Midbrain (tissue), 1 donor: ENCODE measurements around the gene GSTT2B.
A peak's percentile ranks its signal among the peaks of the same experiment; 100 is the strongest.
"Not testable (repeated sequence)": the region's sequence is repeated elsewhere in the genome, so short reads cannot be mapped to it uniquely, and the experiment has no call there.

ENCODE experiments used
- DNase-seq: peaks from one replicate; lab custom pipeline; 2025; lab: John Stamatoyannopoulos, UW

Gene GSTT2B

DNA sequence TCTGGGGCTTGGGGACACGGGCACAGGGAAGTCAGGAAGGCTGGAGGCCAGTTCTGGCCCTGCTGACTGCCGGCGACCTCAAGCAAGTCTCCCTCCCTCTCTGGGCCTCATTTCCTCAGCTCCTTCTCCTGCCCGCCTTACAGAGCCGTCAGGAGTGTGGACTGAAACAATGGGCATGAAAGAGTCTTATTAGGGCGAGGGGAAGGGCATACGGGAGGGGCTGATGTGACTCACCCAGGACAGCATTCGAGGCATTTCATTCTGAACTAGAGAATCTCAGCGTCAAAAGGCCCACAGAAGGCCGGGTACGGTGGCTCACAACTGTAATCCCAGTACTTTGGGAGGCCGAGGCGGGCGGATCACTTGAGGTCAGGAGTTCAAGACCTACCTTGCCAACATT lies 20.8 kb downstream of the GSTT2B start:
- not testable (repeated sequence) for DNase-seq

- DNase-seq: no peak
These were observed 22.0 kb downstream of the GSTT2B start for GRCh38 chr22:23939017-23939357.

DNA sequence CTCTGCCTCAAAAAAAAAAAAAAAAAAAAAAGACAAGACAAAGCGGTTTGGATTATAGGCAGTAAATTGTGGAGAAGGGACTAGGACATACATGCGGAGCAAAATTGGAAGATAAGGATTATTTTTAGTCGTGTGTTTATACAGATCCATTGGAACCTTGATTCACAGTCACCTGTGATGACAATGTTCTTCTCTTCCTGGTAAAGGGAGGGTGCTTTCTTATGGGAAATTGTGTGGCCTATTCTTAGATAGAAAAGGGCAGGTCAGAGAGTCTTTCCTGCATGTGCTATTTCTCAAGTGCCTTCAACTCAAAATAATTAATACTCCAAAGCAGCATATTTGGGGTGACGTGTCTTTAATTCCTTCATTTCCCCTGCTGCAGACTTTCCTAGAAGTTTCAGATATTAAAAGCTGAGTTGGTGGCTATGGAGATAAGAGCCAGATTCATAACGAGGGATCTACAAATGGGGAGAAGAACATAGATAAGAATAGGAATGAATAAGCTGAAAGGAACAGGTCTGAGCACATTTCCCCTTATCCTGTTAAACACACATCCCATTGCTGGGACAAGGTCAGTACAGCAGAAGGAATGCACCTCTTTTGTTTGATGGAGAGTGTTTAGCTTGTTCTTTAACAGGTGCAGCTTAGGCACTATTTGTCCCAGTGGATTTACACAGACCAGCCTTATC lies 22.5 kb downstream of the GSTT2B start:
- no peak for DNase-seq

DNA sequence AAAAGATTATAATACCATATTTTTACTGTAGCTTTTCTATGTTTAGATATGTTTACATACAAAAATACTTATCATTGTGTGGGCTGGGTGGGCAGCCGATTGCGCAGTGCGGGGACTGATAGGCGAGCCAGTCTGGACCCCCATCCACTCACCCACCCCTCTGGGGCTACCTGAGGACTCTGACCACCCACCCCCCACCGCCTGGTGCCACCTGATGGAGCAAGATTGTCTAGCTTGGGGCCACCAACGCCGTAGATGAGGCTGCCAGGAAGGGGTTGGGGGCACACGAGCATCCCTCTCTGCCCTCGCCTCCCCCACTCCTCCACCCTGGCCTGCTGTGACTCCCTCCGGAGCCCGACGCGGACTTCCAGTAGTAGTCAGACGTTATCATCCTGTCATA lies 34.4 kb downstream of the GSTT2B start:
- no peak for DNase-seq

GRCh38 chr22:23925020-23925606 lies 35.9 kb downstream of the GSTT2B start:
- no peak for DNase-seq

DNA sequence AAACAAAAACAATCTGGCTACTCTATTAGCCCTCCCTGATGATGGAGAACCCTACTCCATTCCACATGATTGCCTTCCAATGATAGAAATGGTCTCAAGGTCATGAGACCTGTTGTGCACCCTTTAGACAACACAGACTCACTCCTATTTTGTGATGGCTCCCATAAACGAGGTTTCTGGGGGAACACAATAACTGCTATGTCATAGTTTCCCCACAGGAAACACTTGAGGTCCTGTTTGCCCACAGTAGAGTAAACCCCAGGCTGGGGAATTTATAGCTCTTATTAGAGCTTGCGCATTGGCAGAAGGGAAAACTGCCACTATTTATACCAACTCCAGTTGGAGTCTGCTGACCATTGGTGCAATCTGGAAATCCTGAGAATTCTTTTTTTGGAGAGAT lies 38.1 kb downstream of the GSTT2B start:
- no peak for DNase-seq

GRCh38 chr22:23921586-23922201 lies 39.3 kb downstream of the GSTT2B start:
- not testable (repeated sequence) for DNase-seq

DNA sequence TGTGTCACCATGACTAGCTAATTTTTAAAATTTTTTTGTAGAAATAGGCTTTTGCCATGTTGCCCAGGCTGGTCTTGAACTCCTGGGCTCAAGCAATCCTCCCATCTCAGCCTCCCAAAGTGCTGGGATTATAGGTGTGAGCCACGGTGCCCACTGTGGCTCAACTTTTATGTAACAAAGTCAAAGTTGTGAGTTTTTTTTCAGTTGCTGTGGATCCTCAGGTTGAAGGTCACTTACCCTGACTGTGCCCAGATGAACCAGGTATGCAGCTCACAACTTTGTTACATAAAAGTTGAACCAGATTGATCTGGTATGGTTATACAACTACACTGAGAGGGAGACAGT lies 40.8 kb downstream of the GSTT2B start:
- DNase-seq: not testable (repeated sequence)

- DNase-seq: no peak
These were observed 45.7 kb downstream of the GSTT2B start for GRCh38 chr22:23915290-23915689.

DNA sequence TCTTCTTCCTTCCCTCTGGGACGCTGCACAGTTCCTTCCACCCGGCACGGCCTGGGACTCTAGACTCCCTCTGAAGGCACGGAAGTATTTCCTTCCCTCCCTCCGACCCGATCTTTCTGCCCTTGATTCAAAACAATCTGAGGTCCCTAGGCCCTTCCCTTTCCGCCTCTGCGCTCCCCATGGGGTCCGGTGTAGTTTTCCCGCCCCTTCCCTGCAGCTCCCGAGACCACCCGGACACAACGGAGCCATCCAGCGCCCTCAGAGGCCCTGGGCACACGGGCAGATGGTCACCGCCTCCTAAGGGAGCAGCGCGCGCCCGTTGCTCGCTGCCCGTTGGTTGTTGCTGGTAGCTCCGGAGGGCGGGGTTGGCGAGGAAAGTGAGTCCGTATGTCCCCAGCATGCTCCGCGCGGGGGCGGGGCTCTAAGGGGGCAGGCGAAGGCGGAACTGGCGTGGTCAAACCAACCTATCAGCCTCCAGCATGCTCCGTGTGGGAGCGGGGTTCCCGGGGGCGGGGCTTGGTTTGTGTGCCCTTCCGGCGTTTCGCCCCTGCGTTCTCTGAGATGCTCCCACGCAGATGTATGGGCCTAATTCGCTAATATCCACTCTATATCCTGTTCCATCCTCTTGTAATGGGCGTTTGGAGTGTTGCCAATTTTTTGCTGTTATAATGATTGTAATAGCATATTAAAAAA lies 47.2 kb downstream of the GSTT2B start:
- peak; percentile 100 for DNase-seq

DNA sequence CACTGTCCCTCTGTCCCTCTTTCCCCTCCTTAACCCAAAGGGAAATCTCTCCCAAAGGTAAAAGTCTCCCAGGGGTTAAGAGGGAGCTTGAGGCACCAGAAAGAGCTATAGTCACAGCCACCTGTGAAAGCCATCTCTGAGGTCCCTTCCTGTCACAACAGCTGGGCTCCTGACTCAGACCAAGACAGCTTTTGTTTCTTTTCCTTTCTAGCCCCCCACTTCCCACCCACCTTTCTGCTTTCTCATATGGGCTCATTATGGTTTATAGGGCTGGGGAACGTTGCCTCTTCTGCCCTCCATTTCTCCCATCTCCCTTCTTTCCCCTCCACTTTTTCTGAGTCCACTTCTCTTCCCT lies 47.7 kb downstream of the GSTT2B start:
- DNase-seq: no peak

GRCh38 chr22:23912293-23912903 lies 48.6 kb downstream of the GSTT2B start:
- DNase-seq: no peak

GRCh38 chr22:23911318-23911980 lies 49.5 kb downstream of the GSTT2B start:
- DNase-seq: no peak

GRCh38 chr22:23910496-23911190 lies 50.4 kb downstream of the GSTT2B start:
- no peak for DNase-seq

GRCh38 chr22:23909296-23909898 lies 51.6 kb downstream of the GSTT2B start:
- no peak for DNase-seq

DNA sequence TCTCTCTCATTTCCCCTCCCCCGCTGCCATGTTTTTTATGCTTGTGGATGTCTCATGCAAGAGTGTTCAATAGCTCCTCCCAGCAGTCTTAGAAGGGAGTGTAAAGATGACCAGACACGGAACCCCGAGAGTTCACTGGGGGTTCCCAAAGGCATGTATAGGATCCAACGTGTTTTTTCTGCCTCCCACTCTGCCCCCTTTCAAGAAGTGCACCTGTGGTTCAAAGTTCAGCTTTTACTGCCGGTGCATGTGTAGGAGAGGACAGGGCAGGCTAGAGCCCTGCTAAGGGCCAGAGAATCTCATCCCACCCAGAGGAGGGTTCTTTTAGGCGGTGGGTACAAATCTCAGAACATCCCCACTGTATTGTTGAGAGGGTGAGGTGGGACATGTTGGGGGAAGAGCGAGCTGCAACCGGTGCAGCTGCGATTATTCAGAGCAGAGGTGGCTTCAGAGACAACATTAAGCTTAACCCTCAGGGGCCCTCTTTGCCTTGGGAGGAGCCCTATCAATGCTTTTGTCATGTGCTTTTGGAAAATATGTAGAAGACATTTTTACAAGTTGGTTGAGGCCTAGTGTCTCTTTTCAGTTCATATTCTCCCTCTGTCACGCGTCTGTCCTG lies 52.3 kb downstream of the GSTT2B start:
- no peak for DNase-seq

GRCh38 chr22:23907423-23907822 lies 53.6 kb downstream of the GSTT2B start:
- DNase-seq: not testable (repeated sequence)
